Osteoblast (primary cell): ENCODE data around the gene PAXIP1. TPM values are rescaled to one million over a fixed set of nuclear protein-coding genes. Genes with fewer than 3 reads are reported as not detected.

Experiments used
- DNase-seq: peaks from one replicate; pipeline ENCODE4 v3.0.0; 2011; ENCODE audit warnings: low spot score, mixed read lengths; ENCODE audit not compliant: insufficient read length; ENCODE audit errors: missing footprints
- H2AFZ ChIP-seq: 2 replicates; pipeline ENCODE4 v1.6.0; 2011; ENCODE audit warnings: mild to moderate bottlenecking, low read length
- H3K27ac ChIP-seq: 2 replicates; pipeline ENCODE4 v1.5.1; 2011; ENCODE audit warnings: mild to moderate bottlenecking, low read depth, low read length, moderate library complexity
- H3K27me3 ChIP-seq: 2 replicates; pipeline ENCODE4 v1.6.0; 2012; ENCODE audit warnings: mild to moderate bottlenecking, control low read depth, inconsistent platforms, low read length, moderate library complexity; ENCODE audit not compliant: insufficient read depth
- H3K36me3 ChIP-seq: 2 replicates; pipeline ENCODE4 v1.5.1; 2011; ENCODE audit warnings: mild to moderate bottlenecking, low read length, control low read depth, moderate library complexity; ENCODE audit not compliant: insufficient read depth
- H3K4me1 ChIP-seq: 2 replicates; pipeline ENCODE4 v1.5.1; 2011; ENCODE audit warnings: mild to moderate bottlenecking, low read length, control low read depth, moderate library complexity; ENCODE audit not compliant: insufficient read depth
- H3K4me2 ChIP-seq: 2 replicates; pipeline ENCODE4 v1.6.0; 2011; ENCODE audit warnings: mild to moderate bottlenecking, low read length; ENCODE audit not compliant: insufficient read depth
- H3K4me3 ChIP-seq: fragments of 200-600 bp; sonication (generic); 3 replicates; pipeline ENCODE4 v1.5.1; 2012; ENCODE audit warnings: mild to moderate bottlenecking, low read length, inconsistent platforms; ENCODE audit not compliant: insufficient read depth
- H3K79me2 ChIP-seq: 2 replicates; pipeline ENCODE4 v1.6.0; 2012; ENCODE audit warnings: mild to moderate bottlenecking, low read length, control low read depth, inconsistent platforms; ENCODE audit not compliant: insufficient read depth
- H3K9me3 ChIP-seq: 2 replicates; pipeline ENCODE4 v1.5.1; 2011; ENCODE audit warnings: low read depth, low read length, control low read depth
- H4K20me1 ChIP-seq: 2 replicates; pipeline ENCODE4 v1.6.0; 2012; ENCODE audit warnings: mild to moderate bottlenecking, low read length, control low read depth; ENCODE audit not compliant: insufficient read depth
- CTCF ChIP-seq: IDR thresholded peaks from 2 replicates; pipeline ENCODE4 v1.5.1; 2011; ENCODE audit warnings: mild to moderate bottlenecking, low read depth, low read length, moderate library complexity; ENCODE audit errors: extremely low read depth
- total RNA-seq: library from RNA; depleted of rRNA; stranded (reverse); fragments of >200 nt; gene quantifications from 2 replicates; pipeline ENCODE4 v1.2.3, GENCODE V29; 2012

PAXIP1 gene
- total RNA-seq, 1 donor, result 10.5 TPM

- no peaks in the 10 kb centered on the region for H3K4me1 ChIP-seq
- no peak overlapping the region for H2AFZ ChIP-seq
- no peaks in the 10 kb centered on the region for H3K79me2 ChIP-seq
- H3K4me2 ChIP-seq, result no peak overlapping the region
- H3K27me3 ChIP-seq, result no peaks in the 10 kb centered on the region
- H3K27ac ChIP-seq, result no peak overlapping the region
- DNase-seq, result no peak
- no peak for TF ChIP-seq CTCF
- no peak overlapping the region for H3K4me3 ChIP-seq
- no peaks in the 10 kb centered on the region for H3K9me3 ChIP-seq
- H4K20me1 ChIP-seq, result no peaks in the 10 kb centered on the region
- H3K36me3 ChIP-seq, result peaks cover 62% of the 10 kb centered on the region
These were observed 37.9 kb downstream of the PAXIP1 start for GRCh38 chr7:154965014-154965413.

GRCh38 chr7:154960063-154960790 lies 42.7 kb downstream of the PAXIP1 start:
- TF ChIP-seq CTCF, result no peak
- no peaks in the 10 kb centered on the region for H3K27me3 ChIP-seq
- no peak overlapping the region for H3K4me2 ChIP-seq
- H3K36me3 ChIP-seq, result peaks cover 60% of the 10 kb centered on the region
- no peak overlapping the region for H3K27ac ChIP-seq
- no peaks in the 10 kb centered on the region for H3K79me2 ChIP-seq
- no peak overlapping the region for H2AFZ ChIP-seq
- H3K9me3 ChIP-seq, result no peaks in the 10 kb centered on the region
- no peaks in the 10 kb centered on the region for H4K20me1 ChIP-seq
- DNase-seq, result no peak
- H3K4me1 ChIP-seq, result no peaks in the 10 kb centered on the region
- H3K4me3 ChIP-seq, result no peak overlapping the region

- Histone ChIP-seq H4K20me1 (no peaks in the 10 kb centered on the region), H3K36me3 (peaks cover 53% of the 10 kb centered on the region), H3K4me2 (no peak overlapping the region), H3K9me3 (no peaks in the 10 kb centered on the region), H3K4me3 (no peak overlapping the region), H3K4me1 (no peaks in the 10 kb centered on the region), H3K27me3 (no peaks in the 10 kb centered on the region), H3K79me2 (no peaks in the 10 kb centered on the region), H2AFZ (no peak overlapping the region), H3K27ac (no peak overlapping the region)
- no peak for DNase-seq
- TF ChIP-seq CTCF, result no peak
These were observed 46.5 kb downstream of the PAXIP1 start for GRCh38 chr7:154956427-154956826.

GRCh38 chr7:154953006-154953684 lies 49.8 kb downstream of the PAXIP1 start:
- peak; percentile 74 for TF ChIP-seq CTCF
- Histone ChIP-seq H3K9me3 (no peaks in the 10 kb centered on the region), H3K79me2 (no peaks in the 10 kb centered on the region), H3K4me3 (no peak overlapping the region), H3K27me3 (no peaks in the 10 kb centered on the region), H4K20me1 (no peaks in the 10 kb centered on the region), H3K36me3 (peaks cover 40% of the 10 kb centered on the region), H3K4me1 (no peaks in the 10 kb centered on the region), H3K4me2 (no peak overlapping the region), H2AFZ (no peak overlapping the region), H3K27ac (no peak overlapping the region)
- no peak for DNase-seq
